H1 (cell line): ENCODE data around the gene LCE3E. TPM values are rescaled to one million over a fixed set of nuclear protein-coding genes. Genes with fewer than 3 reads are reported as not detected.

Experiments used
- BACH1 ChIP-seq: IDR thresholded peaks from 2 replicates; pipeline ENCODE4 v1.6.1; 2012; ENCODE audit warnings: low read length, improper control_type of control experiment
- GABPA ChIP-seq: IDR thresholded peaks from 2 replicates; pipeline ENCODE4 v1.6.1; 2011; ENCODE audit warnings: mild to moderate bottlenecking, low read length, moderate library complexity, borderline replicate concordance; ENCODE audit not compliant: insufficient read depth
- NRF1 ChIP-seq: IDR thresholded peaks from 2 replicates; pipeline ENCODE4 v1.6.1; 2011; ENCODE audit warnings: mild to moderate bottlenecking, low read depth, low read length, improper control_type of control experiment
- RBBP5 ChIP-seq: IDR thresholded peaks from 2 replicates; pipeline ENCODE4 v1.7.1; 2012; ENCODE audit warnings: low read depth, mild to moderate bottlenecking, inconsistent platforms, low read length, moderate library complexity, borderline replicate concordance
- RXRA ChIP-seq: IDR thresholded peaks from 2 replicates; pipeline ENCODE4 v1.6.1; 2011; ENCODE audit warnings: low read depth, mild to moderate bottlenecking, low read length, moderate library complexity; ENCODE audit not compliant: insufficient read depth
- polyA plus RNA-seq, 7 experiments: library from polyadenylated mRNA; depleted of rRNA in 3 of 7; stranded (reverse) in 5 of 7; unstranded in 2 of 7; fragments of >200 nt in 5 of 7; fragments of 200-250 nt in 2 of 7; gene quantifications; 1 replicate in 5 of 7; 2 replicates in 1 of 7; 4 replicates in 1 of 7; pipeline versions ENCODE4 v1.2.1 to v1.2.3, GENCODE V29; 2011 to 2013; ENCODE audit warnings: missing spikeins in 2 of 7, mixed read lengths in 2 of 7
- total RNA-seq: library from RNA; stranded (reverse); fragmentation: NEBNext Ultra II Directional; extraction: Animal tissue kit (Norgen Biotek cat#: 25700); gene quantifications from 2 replicates; pipeline ENCODE4 v1.2.1, GENCODE V29; 2021

The LCE3E gene
- total and polyA plus RNA-seq, 2 of the 8 experiments (the other 6 are each of a cell fraction or from before 2014, with no cell fraction given), result not detected

DNA sequence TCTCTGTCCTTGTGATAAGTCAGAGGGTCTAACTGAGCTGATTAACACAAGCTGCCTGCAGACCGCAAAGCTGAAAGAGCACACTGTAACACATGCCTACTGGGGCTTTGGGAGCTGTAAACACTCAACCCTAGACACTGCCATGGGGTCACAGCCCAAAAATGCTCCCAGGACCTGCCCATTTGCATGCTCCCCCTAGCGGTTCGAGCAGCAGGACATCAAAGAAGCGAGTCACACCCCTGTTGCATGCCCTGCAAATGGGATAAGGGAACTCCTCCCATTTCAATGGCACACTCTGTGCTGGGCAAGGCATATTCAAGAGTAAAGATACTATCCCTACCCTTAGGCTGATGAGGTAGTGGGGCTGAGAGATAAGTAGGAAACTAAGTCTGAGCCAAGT lies 22.8 kb downstream of the LCE3E start (continued):
- no peak for TF ChIP-seq GABPA
- TF ChIP-seq BACH1, result no peak
- TF ChIP-seq RXRA, result no peak
- TF ChIP-seq RBBP5, result no peak
- no peak for TF ChIP-seq NRF1
